ENCODE data around the gene LEFTY2.
A peak's percentile ranks its signal among the peaks of the same experiment; 100 is the strongest.
"Not testable (repeated sequence)": the region's sequence is repeated elsewhere in the genome, so short reads cannot be mapped to it uniquely, and the experiment has no call there.

The LEFTY2 gene

DNA sequence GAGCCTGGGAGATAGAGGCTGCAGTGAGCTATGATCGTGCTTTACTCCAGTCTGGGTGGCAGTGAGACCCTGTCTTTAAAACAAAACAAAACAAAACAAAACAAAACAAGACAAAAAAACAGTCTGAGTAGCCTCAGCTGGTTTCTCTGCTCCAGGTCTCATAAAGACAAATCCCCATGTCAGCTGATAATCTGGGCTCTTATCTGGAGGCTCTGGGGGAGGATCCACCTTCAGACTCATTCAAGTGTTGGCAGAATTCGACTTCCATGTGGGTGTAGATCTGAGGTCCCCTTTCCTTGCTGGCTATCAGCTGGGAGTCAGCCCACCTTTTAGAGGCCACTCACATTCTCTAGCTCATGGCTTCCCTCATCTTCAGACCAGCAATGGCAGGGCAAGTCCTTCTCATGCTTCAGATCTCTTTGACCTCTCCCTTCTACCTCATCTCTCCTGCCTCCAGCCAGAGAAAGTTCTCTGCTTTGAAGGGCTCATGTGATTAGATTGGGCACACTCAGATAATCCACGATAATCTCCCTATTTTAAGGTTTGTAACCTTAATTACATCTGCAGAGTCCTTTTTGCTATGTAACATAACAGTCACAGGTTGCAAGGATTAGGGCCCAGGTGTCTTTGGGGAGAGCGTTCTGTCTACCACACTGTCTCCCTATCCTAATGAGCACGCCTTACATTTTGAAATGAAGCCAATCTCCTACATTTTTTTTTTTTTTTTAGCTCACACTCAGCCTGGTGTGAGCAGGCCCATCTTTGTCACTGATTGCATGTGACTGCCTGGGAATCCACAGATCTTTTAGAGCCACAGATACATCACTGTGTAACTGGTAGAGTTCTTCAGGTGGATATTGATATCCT lies 9.5 kb downstream of the LEFTY2 start:
- FAIRE-seq (no peak), DNase-seq (ENCODE audit: insufficient read length, low spot score) (no peak)

DNA sequence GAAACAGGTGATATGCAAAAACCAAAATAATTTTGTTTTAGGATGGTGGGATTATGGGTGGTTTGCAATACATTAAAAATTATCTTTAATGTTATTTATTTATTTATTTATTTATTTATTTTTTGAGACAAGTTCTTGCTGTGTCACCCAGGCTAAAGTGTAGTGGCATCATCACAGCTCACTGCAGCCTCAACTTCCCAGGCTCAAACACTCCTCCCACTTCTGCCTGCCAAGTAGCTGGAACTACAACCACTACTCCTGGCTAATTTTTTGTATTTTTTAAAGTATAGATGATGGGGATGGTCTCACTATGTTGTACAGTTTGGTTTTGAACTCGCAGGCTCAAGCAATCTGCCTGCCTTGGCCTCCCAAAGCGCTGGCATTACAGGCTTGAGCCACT lies 10.5 kb downstream of the LEFTY2 start:
- no peak for FAIRE-seq
- DNase-seq (ENCODE audit: insufficient read length, low spot score) = no peak

DNA sequence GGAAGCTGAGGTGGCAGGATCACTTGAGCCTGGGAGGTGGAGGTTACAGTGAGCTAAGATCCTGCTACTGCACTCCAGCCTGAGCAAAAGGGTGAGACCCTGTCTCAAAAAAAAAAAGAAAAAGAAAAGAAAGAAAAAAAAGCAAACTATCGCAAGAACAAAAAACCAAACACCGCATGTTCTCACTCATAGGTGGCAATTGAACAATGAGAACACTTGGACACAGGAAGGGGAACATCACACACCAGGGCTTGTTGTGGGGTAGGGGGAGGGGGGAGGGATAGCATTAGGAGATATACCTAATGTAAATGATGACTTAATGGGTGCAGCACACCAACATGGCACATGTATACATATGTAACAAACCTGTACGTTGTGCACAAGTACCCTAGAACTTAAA lies 11.6 kb downstream of the LEFTY2 start:
- DNase-seq (ENCODE audit: insufficient read length, low spot score); FAIRE-seq: not testable (repeated sequence)

- no peak for DNase-seq (ENCODE audit: insufficient read length, low spot score)
- no peak for FAIRE-seq
Observed at GRCh38 chr1:225928186-225929175, 12.5 kb downstream of the LEFTY2 start.

DNA sequence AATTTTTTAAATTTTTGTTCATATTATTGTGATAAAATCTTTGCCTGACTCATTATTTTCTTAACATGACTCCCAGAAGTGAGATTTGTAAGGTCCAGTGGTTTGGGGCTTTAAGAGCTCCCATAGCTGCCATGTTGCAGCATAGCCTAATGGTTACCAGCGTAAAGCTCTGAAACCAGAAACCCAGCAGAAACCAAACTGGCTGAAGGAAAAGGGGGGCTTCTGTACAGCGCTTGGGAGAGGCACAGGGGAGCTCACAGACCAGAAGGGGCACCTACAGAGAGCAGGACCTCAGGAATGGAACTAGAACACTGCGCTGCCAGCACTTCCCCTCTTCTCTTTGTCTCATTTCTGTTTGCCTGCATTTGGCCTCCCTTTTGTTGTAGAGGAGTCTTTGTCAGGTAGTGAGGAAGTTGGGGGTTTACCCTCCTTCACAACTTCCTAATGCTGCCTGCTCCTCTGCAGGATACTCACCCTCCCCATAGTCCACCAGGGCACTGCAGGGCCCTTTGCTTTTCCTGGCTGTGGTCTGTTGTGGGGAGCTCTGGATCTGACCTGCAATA lies 14.4 kb downstream of the LEFTY2 start:
- FAIRE-seq (no peak), DNase-seq (ENCODE audit: insufficient read length, low spot score) (no peak)

GRCh38 chr1:225923692-225924555 lies 17.1 kb downstream of the LEFTY2 start, which contains the start of gene PYCR2:
PYCR2 (minus strand) TSS chr1:225924250; CDS start chr1:225924110, 140 bp downstream.
- peak; percentile 99 for DNase-seq (ENCODE audit: insufficient read length, low spot score)

GRCh38 chr1:225923381-225923691 lies 17.7 kb downstream of the LEFTY2 start:
- no peak for FAIRE-seq
- DNase-seq (ENCODE audit: insufficient read length, low spot score) = no peak

More at GRCh38 chr1:225923692-225924555, 17.1 kb downstream of the LEFTY2 start, which contains the start of gene PYCR2:
- peak; percentile 87 for FAIRE-seq

GRCh38 chr1:225921734-225922709 lies 19.0 kb downstream of the LEFTY2 start:
- FAIRE-seq (no peak), DNase-seq (ENCODE audit: insufficient read length, low spot score) (no peak)

DNA sequence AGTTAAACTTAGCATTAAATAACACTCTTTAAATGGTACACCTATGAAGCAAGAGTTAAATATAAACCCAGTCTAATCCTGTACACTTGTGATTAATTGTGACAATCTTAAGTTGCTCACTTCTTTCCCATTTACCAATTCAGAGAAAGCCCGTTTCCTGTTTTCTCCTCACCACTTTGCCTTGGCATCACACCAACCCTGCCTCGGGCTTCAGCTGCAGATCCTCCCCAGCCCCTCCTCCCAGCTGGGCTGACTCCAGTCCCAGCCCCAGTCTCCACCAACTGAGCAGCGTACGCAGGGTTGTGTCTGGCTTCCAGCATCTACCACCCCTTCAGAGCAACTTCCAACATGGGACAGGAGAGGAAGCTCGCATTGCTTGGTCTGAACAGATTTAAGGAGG lies 21.1 kb downstream of the LEFTY2 start:
- FAIRE-seq = no peak
- DNase-seq (ENCODE audit: insufficient read length, low spot score) = no peak

DNA sequence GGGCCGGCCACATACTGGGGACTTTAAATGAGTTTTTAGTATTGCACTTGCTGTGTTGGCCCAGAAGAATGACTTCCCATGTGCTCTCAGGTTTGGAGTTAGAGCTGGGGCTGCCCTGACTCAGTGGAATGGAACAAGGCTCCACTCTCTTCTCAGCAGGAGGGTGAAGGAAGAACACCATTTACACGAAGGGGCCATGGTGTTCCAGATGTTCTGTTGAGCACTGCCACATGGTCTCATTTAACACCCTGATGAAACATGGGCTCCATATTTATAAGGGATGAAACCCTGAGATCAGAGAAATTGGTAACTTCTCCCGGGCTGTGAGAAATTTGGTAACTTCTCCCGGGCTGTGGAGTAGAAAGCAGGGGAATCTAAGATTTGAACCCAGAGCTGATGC lies 22.7 kb downstream of the LEFTY2 start:
- FAIRE-seq (no peak), DNase-seq (ENCODE audit: insufficient read length, low spot score) (no peak)

DNA sequence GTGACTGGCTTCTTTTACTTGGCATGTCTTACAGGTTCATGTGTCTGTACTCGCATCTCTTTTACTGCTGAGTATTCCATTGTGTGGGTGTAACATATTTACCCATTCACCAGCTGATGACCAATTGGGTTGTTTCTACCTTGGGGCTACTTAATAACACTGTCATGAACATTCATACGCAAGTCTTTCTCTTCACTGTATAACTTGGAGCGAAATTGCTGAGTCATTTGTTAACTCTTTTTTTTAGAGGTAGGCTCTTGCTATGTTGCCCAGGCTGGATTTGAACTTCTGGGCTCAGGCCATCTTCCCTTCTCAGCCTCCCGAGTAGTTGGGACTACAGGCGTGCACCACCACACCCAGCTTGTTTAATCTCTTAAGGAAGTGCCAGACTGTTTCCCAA lies 23.5 kb downstream of the LEFTY2 start:
- FAIRE-seq = no peak

GRCh38 chr1:225917101-225917500 lies 23.9 kb downstream of the LEFTY2 start:
- FAIRE-seq (no peak), DNase-seq (ENCODE audit: insufficient read length, low spot score) (no peak)

More for the DNA sequence above, 23.5 kb downstream of the LEFTY2 start:
- no peak for DNase-seq (ENCODE audit: insufficient read length, low spot score)

- no peak for DNase-seq (ENCODE audit: insufficient read length, low spot score)
- FAIRE-seq = no peak
Observed at GRCh38 chr1:225915538-225915991, 25.5 kb downstream of the LEFTY2 start.

- DNase-seq (ENCODE audit: insufficient read length, low spot score) (no peak), FAIRE-seq (no peak)
Observed at GRCh38 chr1:225914947-225915346, 26.1 kb downstream of the LEFTY2 start.

- FAIRE-seq (no peak), DNase-seq (ENCODE audit: insufficient read length, low spot score) (no peak)
Observed at GRCh38 chr1:225914391-225914790, 26.6 kb downstream of the LEFTY2 start.

DNA sequence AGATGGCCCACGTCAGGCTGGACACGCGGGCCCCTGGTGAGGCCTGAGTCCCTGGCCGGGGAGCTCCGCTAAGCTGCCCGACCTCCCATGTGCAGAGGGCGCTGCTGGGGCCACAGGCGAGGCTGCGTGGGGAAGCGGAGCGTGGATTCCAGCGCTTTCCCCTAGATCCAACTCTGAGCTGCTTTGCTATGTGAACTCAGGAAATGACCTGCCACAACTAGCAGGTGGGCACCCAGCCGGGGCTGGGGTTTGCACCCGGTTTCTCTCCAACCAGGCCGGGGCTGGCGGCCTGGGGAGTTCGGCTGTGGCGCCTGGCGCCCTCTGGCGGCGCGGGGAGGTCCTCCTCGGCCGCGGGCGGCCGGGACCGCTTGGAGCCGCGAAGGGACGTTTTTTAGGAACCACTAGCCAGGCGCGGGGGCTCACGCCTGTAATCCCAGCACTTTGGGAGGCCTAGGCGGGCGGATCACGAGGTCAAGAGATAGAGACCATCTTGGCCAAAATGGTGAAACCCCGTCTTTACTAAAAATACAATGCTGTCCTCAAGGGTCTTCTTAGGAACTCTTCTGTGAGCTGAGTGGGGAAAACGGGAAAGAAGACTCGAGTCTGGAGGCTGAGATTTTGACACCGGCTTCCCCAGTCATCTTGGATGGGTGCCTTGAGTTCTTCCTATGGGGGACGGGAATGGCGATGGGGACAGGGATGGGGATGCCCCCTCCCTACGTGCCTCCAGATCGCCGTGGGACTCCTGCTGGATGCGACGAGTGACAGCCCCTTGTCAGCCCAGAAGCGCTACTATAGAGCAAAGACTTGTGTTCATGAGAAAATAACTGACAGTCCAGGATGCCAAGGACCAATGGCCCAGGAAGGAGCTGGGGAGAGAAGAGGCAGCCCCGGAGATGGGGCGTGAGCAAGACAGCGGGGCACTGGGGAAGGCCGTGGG lies 29.6 kb downstream of the LEFTY2 start:
- DNase-seq (ENCODE audit: insufficient read length, low spot score) (peak; percentile 70), FAIRE-seq (no peak)

GRCh38 chr1:225909477-225909876 lies 31.5 kb downstream of the LEFTY2 start:
- DNase-seq (ENCODE audit: insufficient read length, low spot score) = no peak
- FAIRE-seq = no peak

- DNase-seq (ENCODE audit: insufficient read length, low spot score) (no peak), FAIRE-seq (no peak)
Observed at GRCh38 chr1:225908773-225909172, 32.2 kb downstream of the LEFTY2 start.
